ENCODE measurements around the gene AOC1. TPM values are rescaled to one million over a fixed set of nuclear protein-coding genes. Genes with fewer than 3 reads are reported as not detected.
A peak's percentile ranks its signal among the peaks of the same experiment; 100 is the strongest.

AOC1 gene
- polyA plus RNA-seq, 4 donors, result 72.7 to 325 (median 173) TPM

DNA sequence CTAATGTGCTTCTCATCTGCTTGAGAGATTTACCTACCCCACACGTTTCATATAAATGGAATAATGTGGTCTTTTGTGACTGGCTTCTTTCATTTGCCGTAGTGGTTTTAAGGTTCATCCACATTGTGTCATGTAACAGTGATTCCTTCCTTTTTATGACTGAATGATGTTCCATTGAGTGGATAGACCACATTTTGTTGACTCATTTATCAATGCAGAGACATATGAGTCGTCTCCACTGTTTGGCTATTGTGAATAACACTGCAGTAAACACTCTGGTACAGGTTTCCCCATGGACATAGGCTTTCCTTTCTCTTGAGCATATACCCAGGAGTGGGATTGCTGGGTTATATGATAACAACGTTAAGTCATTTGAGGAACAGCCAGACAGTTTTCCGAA lies 2.0 kb upstream of the AOC1 start:
- FAIRE-seq (no peak), DNase-seq (no peak)
- H3K4me3 ChIP-seq (ENCODE audit: low read depth in 1 of 3, low read length in 3 of 3), result no peak overlapping the region
- peaks cover 0 to 3% of the 10 kb centered on the region in 2 donors for H3K9me3 ChIP-seq (ENCODE audit: control insufficient read depth in 2 of 2, insufficient read depth in 1 of 2, low read depth in 1 of 2, low read length in 1 of 2)
- 81 to 88% (median 86%) methylated on average over 5 of the region's 5 CpGs for WGBS, 3 donors
- H3K4me1 ChIP-seq (ENCODE audit: control insufficient read depth in 3 of 3, insufficient read depth in 2 of 3, low read depth in 1 of 3, low read length in 2 of 3), result peaks cover 0 to 9% (median 3%) of the 10 kb centered on the region in 3 donors
- H3K27me3 ChIP-seq (ENCODE audit: control insufficient read depth in 3 of 3, insufficient read depth in 3 of 3, low read length in 3 of 3), result no peaks in the 10 kb centered on the region
- no peak overlapping the region for H3K27ac ChIP-seq (ENCODE audit: low read depth in 1 of 3, low read length in 2 of 3)
- peaks cover 0 to 2% (median 0%) of the 10 kb centered on the region in 3 donors for H3K36me3 ChIP-seq (ENCODE audit: control insufficient read depth in 3 of 3, insufficient read depth in 2 of 3, low read depth in 1 of 3, low read length in 3 of 3)

DNA sequence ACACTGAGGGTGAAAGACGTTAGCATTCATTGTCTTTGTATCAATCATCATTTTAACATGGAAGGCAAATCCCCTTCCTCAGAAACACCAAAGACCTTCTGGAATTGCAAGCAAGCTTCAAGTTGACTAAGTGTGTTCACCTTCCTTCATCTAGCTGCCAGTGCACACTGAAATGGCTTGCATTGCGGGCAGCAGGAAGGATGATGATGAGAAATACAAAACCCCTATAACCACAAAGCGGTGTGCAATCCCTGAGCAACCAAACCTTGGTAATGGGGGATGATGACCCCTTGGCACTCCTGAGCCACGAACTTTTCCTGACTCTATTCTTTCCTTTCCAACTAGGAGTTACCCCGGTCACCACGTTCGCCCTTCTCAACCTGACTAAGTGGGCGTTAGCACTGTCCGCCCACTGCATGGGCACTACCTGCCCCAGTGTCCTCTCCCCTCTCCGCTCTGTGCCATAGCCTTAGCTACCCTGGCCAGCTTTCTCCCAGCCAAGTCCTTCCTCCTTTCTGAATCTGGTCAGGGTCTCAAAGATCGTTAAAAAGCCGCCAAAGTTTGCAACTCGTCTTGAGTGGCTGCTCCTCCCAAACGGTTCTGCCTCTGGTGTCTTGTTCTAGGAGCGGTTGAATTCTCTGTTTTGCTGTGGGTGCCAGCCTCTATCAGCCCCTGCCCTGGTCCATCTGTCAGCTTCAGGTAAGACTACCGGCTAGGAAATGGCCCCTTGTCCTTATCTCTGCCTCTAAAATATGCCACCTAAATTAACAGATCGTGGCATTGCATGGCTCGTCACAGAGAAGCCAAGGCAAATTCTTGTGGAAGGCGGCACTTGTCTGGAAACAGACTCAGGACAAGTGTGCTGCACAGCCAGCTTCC lies 586 bp upstream of the AOC1 start:
- H3K36me3 ChIP-seq (ENCODE audit: control insufficient read depth in 3 of 3, insufficient read depth in 2 of 3, low read depth in 1 of 3, low read length in 3 of 3), result peaks cover 0 to 10% (median 0%) of the 10 kb centered on the region in 3 donors
- H3K27me3 ChIP-seq (ENCODE audit: control insufficient read depth in 3 of 3, insufficient read depth in 3 of 3, low read length in 3 of 3), result no peaks in the 10 kb centered on the region
- FAIRE-seq (no peak), DNase-seq (no peak)
- H3K4me3 ChIP-seq (ENCODE audit: low read depth in 1 of 3, low read length in 3 of 3), result no peak overlapping the region
- H3K9me3 ChIP-seq (ENCODE audit: control insufficient read depth in 2 of 2, insufficient read depth in 1 of 2, low read depth in 1 of 2, low read length in 1 of 2), result peaks cover 0 to 2% of the 10 kb centered on the region in 2 donors
- peaks cover 0 to 12% (median 3%) of the 10 kb centered on the region in 3 donors for H3K4me1 ChIP-seq (ENCODE audit: control insufficient read depth in 3 of 3, insufficient read depth in 2 of 3, low read depth in 1 of 3, low read length in 2 of 3)
- H3K27ac ChIP-seq (ENCODE audit: low read depth in 1 of 3, low read length in 2 of 3), result peak overlapping the region; percentile 15 to 86 (median 26)
- WGBS, 3 donors, result 70 to 76% (median 74%) methylated on average over 19 of the region's 19 CpGs

DNA sequence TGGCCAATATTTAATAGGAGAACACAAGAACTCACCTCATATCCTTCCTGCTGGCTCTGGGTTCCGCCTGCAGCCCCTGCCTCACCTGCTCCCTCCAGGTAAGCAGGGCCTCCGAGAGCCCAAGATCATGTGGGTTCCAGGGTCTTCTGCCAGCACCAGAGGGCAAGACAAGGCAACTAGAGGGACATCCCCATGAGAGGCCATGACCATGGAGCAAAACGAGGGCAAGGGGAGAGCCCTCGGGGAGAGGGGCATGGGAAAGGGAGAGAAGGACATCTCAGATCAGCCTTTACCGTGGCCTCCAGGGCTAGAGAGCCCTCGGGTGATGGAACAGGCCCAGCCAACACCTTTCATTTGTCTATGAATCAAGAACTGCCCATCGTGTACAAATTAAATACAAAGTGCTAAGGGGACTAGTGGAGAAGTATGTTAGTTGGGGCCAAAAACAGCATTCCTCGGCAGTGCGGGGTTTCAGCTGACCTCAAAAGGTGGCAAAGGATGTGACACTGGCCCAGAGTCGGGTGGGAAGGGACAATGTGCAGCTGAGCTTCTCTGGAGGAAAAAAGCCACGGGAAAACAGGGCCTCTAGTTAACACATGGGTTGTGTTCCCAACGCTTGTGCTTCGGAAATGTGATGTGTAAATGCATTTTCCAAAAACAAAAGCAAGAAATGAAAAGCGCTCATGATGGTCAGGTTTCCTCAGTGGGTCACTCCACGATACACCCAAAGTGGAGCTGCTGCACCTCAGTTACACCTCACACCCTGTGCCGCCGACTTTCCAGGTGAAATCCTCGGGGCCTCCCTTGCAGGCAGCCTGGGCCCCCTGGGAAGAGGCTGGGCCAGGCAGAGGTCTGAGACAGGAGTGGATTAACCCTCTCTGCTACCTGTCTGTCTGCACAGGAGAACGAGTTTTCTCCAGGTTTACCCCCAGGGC lies 2.0 kb downstream of the AOC1 start:
- DNase-seq, result peak in 1 of 2 donors; percentile 36

DNA sequence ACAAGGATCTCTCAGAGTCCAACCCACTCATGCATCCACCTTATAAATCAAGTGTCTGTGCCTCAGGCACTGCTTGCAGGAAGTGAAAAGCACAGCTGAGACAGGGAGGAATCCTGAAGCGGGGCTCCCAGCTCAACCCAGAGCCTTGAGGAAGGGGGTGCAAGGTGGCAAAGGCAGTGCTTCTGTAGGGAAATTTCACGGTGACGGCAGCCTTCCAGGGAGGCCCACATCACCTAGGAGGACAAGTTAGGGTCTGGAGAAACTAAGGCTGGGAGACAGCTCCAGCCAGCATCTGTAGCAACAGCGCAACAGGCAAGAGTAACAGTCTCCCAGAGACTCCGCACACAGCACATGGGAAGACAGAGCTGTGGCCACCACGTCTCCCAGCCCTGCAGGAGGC lies 2.7 kb downstream of the AOC1 start:
- Histone ChIP-seq H3K27ac (ENCODE audit: low read depth in 1 of 3, low read length in 2 of 3) (no peak overlapping the region), H3K27me3 (ENCODE audit: control insufficient read depth in 3 of 3, insufficient read depth in 3 of 3, low read length in 3 of 3) (no peaks in the 10 kb centered on the region), H3K36me3 (ENCODE audit: control insufficient read depth in 3 of 3, insufficient read depth in 2 of 3, low read depth in 1 of 3, low read length in 3 of 3) (peaks cover 0 to 37% (median 10%) of the 10 kb centered on the region in 3 donors), H3K4me1 (ENCODE audit: control insufficient read depth in 3 of 3, insufficient read depth in 2 of 3, low read depth in 1 of 3, low read length in 2 of 3) (peaks cover 0 to 12% (median 3%) of the 10 kb centered on the region in 3 donors), H3K4me3 (ENCODE audit: low read depth in 1 of 3, low read length in 3 of 3) (no peak overlapping the region), H3K9me3 (ENCODE audit: control insufficient read depth in 2 of 2, insufficient read depth in 1 of 2, low read depth in 1 of 2, low read length in 1 of 2) (no peaks in the 10 kb centered on the region)
- 82 to 94% (median 90%) methylated on average over 6 of the region's 6 CpGs for WGBS, 3 donors
- FAIRE-seq (no peak), DNase-seq (no peak)

More for the DNA sequence above, 2.0 kb downstream of the AOC1 start:
- H3K4me1 ChIP-seq (ENCODE audit: control insufficient read depth in 3 of 3, insufficient read depth in 2 of 3, low read depth in 1 of 3, low read length in 2 of 3), result peaks cover 0 to 12% (median 3%) of the 10 kb centered on the region in 3 donors
- H3K27me3 ChIP-seq (ENCODE audit: control insufficient read depth in 3 of 3, insufficient read depth in 3 of 3, low read length in 3 of 3), result no peaks in the 10 kb centered on the region
- H3K9me3 ChIP-seq (ENCODE audit: control insufficient read depth in 2 of 2, insufficient read depth in 1 of 2, low read depth in 1 of 2, low read length in 1 of 2), result no peaks in the 10 kb centered on the region
- H3K27ac ChIP-seq (ENCODE audit: low read depth in 1 of 3, low read length in 2 of 3), result no peak overlapping the region
- peak overlapping the region in 1 of 3 donors; percentile 4 for H3K4me3 ChIP-seq (ENCODE audit: low read depth in 1 of 3, low read length in 3 of 3)
- peaks cover 0 to 33% (median 10%) of the 10 kb centered on the region in 3 donors for H3K36me3 ChIP-seq (ENCODE audit: control insufficient read depth in 3 of 3, insufficient read depth in 2 of 3, low read depth in 1 of 3, low read length in 3 of 3)
- no peak for FAIRE-seq
- WGBS, 3 donors, result 73 to 78% (median 74%) methylated on average over 19 of the region's 19 CpGs

DNA sequence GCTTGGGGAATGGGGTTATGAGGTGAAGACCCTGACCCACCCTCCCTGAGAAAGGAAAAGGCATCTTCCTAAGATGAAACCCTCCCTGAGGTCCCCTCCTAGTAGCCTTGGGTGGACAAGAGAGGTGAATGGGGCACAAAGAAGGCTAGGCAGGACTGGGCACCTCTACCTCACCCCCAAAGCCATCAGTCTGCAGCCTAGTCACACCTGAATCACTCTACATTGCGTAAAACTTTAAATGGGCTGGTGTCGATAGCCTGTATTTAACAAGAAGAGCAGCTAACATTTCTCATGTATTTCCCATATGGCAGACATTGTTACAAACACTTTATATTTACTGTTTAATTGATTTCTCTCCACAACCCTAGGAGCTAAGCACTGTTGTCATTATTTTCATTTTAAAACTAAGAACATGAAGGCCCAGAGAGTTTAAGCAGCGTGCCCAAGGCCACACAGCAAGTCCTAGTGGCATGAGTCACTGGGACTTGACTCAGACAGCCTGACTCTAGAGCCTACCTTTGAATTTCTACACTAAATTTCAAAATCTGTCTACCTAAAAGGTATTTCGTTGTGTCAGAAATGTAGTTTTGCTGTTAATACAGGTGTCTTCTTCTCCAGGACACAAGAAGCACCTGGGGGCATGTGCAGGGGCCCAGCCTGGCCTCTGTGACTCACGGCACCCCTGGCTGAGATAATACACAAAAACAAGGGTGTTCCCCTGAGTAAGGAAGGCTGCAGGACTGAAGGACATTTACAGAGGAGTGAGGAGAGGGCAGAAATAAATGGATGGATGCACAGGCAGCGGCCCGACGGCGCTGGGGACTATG lies 3.4 kb downstream of the AOC1 start:
- no peak for FAIRE-seq

DNA sequence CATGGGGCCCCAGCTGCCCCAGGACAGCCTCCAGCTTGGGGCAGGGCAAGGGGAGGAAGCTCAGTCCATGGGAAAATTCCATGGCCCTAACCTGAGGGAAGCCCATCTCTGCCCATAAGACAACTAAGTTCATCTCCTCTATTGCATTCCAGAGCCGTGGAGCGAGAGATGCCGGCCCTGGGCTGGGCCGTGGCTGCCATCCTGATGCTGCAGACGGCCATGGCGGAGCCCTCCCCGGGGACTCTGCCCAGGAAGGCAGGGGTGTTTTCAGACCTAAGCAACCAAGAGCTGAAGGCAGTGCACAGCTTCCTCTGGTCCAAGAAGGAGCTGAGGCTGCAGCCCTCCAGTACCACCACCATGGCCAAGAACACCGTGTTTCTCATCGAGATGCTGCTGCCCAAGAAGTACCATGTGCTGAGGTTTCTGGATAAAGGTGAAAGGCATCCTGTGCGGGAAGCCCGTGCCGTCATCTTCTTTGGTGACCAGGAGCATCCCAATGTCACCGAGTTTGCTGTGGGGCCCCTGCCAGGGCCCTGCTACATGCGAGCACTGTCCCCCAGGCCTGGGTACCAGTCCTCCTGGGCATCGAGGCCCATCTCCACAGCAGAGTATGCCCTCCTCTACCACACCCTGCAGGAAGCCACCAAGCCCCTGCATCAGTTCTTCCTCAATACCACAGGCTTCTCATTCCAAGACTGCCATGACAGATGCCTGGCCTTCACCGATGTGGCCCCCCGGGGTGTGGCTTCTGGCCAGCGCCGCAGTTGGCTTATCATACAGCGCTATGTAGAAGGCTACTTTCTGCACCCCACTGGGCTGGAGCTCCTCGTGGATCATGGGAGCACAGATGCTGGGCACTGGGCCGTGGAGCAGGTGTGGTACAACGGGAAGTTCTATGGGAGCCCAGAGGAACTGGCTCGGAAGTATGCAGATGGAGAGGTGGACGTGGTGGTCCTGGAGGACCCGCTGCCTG lies 4.3 kb downstream of the AOC1 start:
- no peak for DNase-seq
- peaks cover 0 to 52% (median 10%) of the 10 kb centered on the region in 3 donors for H3K36me3 ChIP-seq (ENCODE audit: control insufficient read depth in 3 of 3, insufficient read depth in 2 of 3, low read depth in 1 of 3, low read length in 3 of 3)
- H3K9me3 ChIP-seq (ENCODE audit: control insufficient read depth in 2 of 2, insufficient read depth in 1 of 2, low read depth in 1 of 2, low read length in 1 of 2), result no peaks in the 10 kb centered on the region
- WGBS, 3 donors, result 90 to 92% (median 90%) methylated on average over 25 to 26 of the region's 26 CpGs
- FAIRE-seq, result no peak
- peaks cover 0 to 12% (median 2%) of the 10 kb centered on the region in 3 donors for H3K4me1 ChIP-seq (ENCODE audit: control insufficient read depth in 3 of 3, insufficient read depth in 2 of 3, low read depth in 1 of 3, low read length in 2 of 3)
- no peaks in the 10 kb centered on the region for H3K27me3 ChIP-seq (ENCODE audit: control insufficient read depth in 3 of 3, insufficient read depth in 3 of 3, low read length in 3 of 3)
- no peak overlapping the region for H3K27ac ChIP-seq (ENCODE audit: low read depth in 1 of 3, low read length in 2 of 3)
- H3K4me3 ChIP-seq (ENCODE audit: low read depth in 1 of 3, low read length in 3 of 3), result no peak overlapping the region

More for the DNA sequence above, 3.4 kb downstream of the AOC1 start:
- Histone ChIP-seq H3K27me3 (ENCODE audit: control insufficient read depth in 3 of 3, insufficient read depth in 3 of 3, low read length in 3 of 3) (no peaks in the 10 kb centered on the region), H3K27ac (ENCODE audit: low read depth in 1 of 3, low read length in 2 of 3) (no peak overlapping the region), H3K36me3 (ENCODE audit: control insufficient read depth in 3 of 3, insufficient read depth in 2 of 3, low read depth in 1 of 3, low read length in 3 of 3) (peaks cover 0 to 43% (median 10%) of the 10 kb centered on the region in 3 donors), H3K4me1 (ENCODE audit: control insufficient read depth in 3 of 3, insufficient read depth in 2 of 3, low read depth in 1 of 3, low read length in 2 of 3) (peaks cover 0 to 12% (median 3%) of the 10 kb centered on the region in 3 donors), H3K9me3 (ENCODE audit: control insufficient read depth in 2 of 2, insufficient read depth in 1 of 2, low read depth in 1 of 2, low read length in 1 of 2) (no peaks in the 10 kb centered on the region), H3K4me3 (ENCODE audit: low read depth in 1 of 3, low read length in 3 of 3) (no peak overlapping the region)
- DNase-seq, result no peak
- WGBS, 3 donors, result 89 to 90% (median 90%) methylated on average over 9 of the region's 9 CpGs
